ENCODE results near the gene AFP.

The AFP gene

GRCh38 chr4:73414936-73415271 is 21.1 kb upstream of the AFP start:
- no peak for DNase-seq (ENCODE audit: low read depth in 2 of 2)

- no peak for DNase-seq (ENCODE audit: low read depth in 2 of 2)
Measured at GRCh38 chr4:73415807-73416238, 20.2 kb upstream of the AFP start.

- no peak for DNase-seq (ENCODE audit: low read depth in 2 of 2)
Measured at GRCh38 chr4:73416423-73417087, 19.5 kb upstream of the AFP start.

- DNase-seq (ENCODE audit: low read depth in 2 of 2): no peak
Measured at GRCh38 chr4:73417342-73417741, 18.7 kb upstream of the AFP start.

GRCh38 chr4:73417973-73418372 is 18.0 kb upstream of the AFP start:
- no peak for DNase-seq (ENCODE audit: low read depth in 2 of 2)

- no peak for DNase-seq (ENCODE audit: low read depth in 2 of 2)
Measured at GRCh38 chr4:73418677-73419076, 17.3 kb upstream of the AFP start.

GRCh38 chr4:73419106-73420038 is 16.6 kb upstream of the AFP start:
- no peak for DNase-seq (ENCODE audit: low read depth in 2 of 2)

- no peak for DNase-seq (ENCODE audit: low read depth in 2 of 2)
Measured at GRCh38 chr4:73420615-73421014, 15.4 kb upstream of the AFP start.

- no peak for DNase-seq (ENCODE audit: low read depth in 2 of 2)
Measured at GRCh38 chr4:73421708-73422457, 14.1 kb upstream of the AFP start.

- no peak for DNase-seq (ENCODE audit: low read depth in 2 of 2)
Measured at GRCh38 chr4:73422458-73422752, 13.6 kb upstream of the AFP start.

GRCh38 chr4:73423184-73423583 is 12.8 kb upstream of the AFP start:
- no peak for DNase-seq (ENCODE audit: low read depth in 2 of 2)

- DNase-seq (ENCODE audit: low read depth in 2 of 2): no peak
Measured at GRCh38 chr4:73426666-73427065, 9.4 kb upstream of the AFP start.

GRCh38 chr4:73429118-73429517 is 6.9 kb upstream of the AFP start:
- DNase-seq (ENCODE audit: low read depth in 2 of 2): no peak

- DNase-seq (ENCODE audit: low read depth in 2 of 2): no peak
Measured at GRCh38 chr4:73429826-73430587, 6.0 kb upstream of the AFP start.

- DNase-seq (ENCODE audit: low read depth in 2 of 2): no peak
Measured at GRCh38 chr4:73431813-73432168, 4.2 kb upstream of the AFP start.

GRCh38 chr4:73432169-73433000 is 3.6 kb upstream of the AFP start:
- no peak for DNase-seq (ENCODE audit: low read depth in 2 of 2)

GRCh38 chr4:73433140-73433539 is 2.9 kb upstream of the AFP start:
- DNase-seq (ENCODE audit: low read depth in 2 of 2): no peak

GRCh38 chr4:73434311-73434710 is 1.7 kb upstream of the AFP start:
- no peak for DNase-seq (ENCODE audit: low read depth in 2 of 2)

- no peak for DNase-seq (ENCODE audit: low read depth in 2 of 2)
Measured at GRCh38 chr4:73436674-73437557, 895 bp downstream of the AFP start.

- DNase-seq (ENCODE audit: low read depth in 2 of 2): no peak
Measured at GRCh38 chr4:73437558-73437956, 1.5 kb downstream of the AFP start.

Measured in stimulated activated CD4-positive, alpha-beta T cell treated with anti-CD3 and anti-CD28 coated beads, Interleukin-15, amount 100 ng/mL, for 48 hours (primary cell).